Epithelial cell of esophagus (primary cell): Measurements from ENCODE around the gene CHKA.

Experiments used
- DNase-seq: peaks from one replicate; pipeline ENCODE4 v3.0.0; 2010; ENCODE audit warnings: low read depth
- H3K4me3 ChIP-seq: 2 replicates; pipeline ENCODE4 v1.5.1; 2011; ENCODE audit warnings: mild to moderate bottlenecking, low read length, control low read depth
- CTCF ChIP-seq: IDR thresholded peaks from 2 replicates; pipeline ENCODE4 v1.5.1; 2011; ENCODE audit warnings: low read depth, mild to moderate bottlenecking, low read length, control low read depth, inconsistent platforms; ENCODE audit not compliant: insufficient read depth; ENCODE audit errors: missing control alignments

Gene CHKA

GRCh38 chr11:68127714-68128681 lies 6.8 kb upstream of the CHKA start:
- no peak for TF ChIP-seq CTCF
- DNase-seq: no peak
- H3K4me3 ChIP-seq: peak overlapping the region; percentile 28

- DNase-seq: no peak
- no peak overlapping the region for H3K4me3 ChIP-seq
- no peak for TF ChIP-seq CTCF
These were observed 4.0 kb upstream of the CHKA start for GRCh38 chr11:68125164-68125563.

- no peak for TF ChIP-seq CTCF
- no peak overlapping the region for H3K4me3 ChIP-seq
- DNase-seq: no peak
These were observed 1.9 kb upstream of the CHKA start for GRCh38 chr11:68122936-68123539.

GRCh38 chr11:68120273-68121066 lies 718 bp downstream of the CHKA start:
- DNase-seq: no peak
- TF ChIP-seq CTCF: no peak

GRCh38 chr11:68118706-68119448 lies 2.3 kb downstream of the CHKA start:
- no peak overlapping the region for H3K4me3 ChIP-seq
- TF ChIP-seq CTCF: no peak
- no peak for DNase-seq

More at GRCh38 chr11:68120273-68121066, 718 bp downstream of the CHKA start:
- peak overlapping the region; percentile 46 for H3K4me3 ChIP-seq

GRCh38 chr11:68117853-68118470 lies 3.2 kb downstream of the CHKA start:
- no peak for TF ChIP-seq CTCF

More at GRCh38 chr11:68117853-68118470, 3.2 kb downstream of the CHKA start:
- no peak for DNase-seq
- no peak overlapping the region for H3K4me3 ChIP-seq
